IMR-90 (cell line): ENCODE data around the gene SNCA. TPM values are rescaled to one million over a fixed set of nuclear protein-coding genes. Genes with fewer than 3 reads are reported as not detected.

Source experiments
- ATAC-seq: fragments of 200-7000 bp; cut with Tn5 transposase; 2 replicates; pipeline ENCODE4 v1.9.1; 2020; ENCODE audit warnings: low read depth, mild to moderate bottlenecking, moderate library complexity
- BruUV-seq: library from RNA; stranded (reverse); fragments of 400-500 nt; replicated peaks from 2 replicates; lab custom pipeline; 2021; lab: Mats Ljungman, UMichigan
- CTCF ChIA-PET: fragments of 300-600 bp; formaldehyde crosslinking; extraction: SDS; loops from one replicate; lab custom pipeline; 2021; ENCODE audit warnings: antibody characterized with exemption; lab: Yijun Ruan, JAX
- POLR2A ChIA-PET: fragments of 300-600 bp; sonication (Branson Sonifier 250); formaldehyde crosslinking; loops from one replicate; lab custom pipeline; 2022; ENCODE audit warnings: antibody characterized with exemption; ENCODE audit not compliant: unreplicated experiment; lab: Charles Lee
- DNase-seq: peaks from one replicate; pipeline ENCODE4 v3.0.0; 2013
- H2AFZ ChIP-seq: replicated peaks from 2 replicates; pipeline ENCODE3; 2013; ENCODE audit warnings: low read length, mild to moderate bottlenecking; ENCODE audit not compliant: poor library complexity
- H2AK5ac ChIP-seq: 2 replicates; pipeline ENCODE4 v1.6.1; 2013; ENCODE audit warnings: low read depth, low read length, inconsistent platforms
- H2AK9ac ChIP-seq: replicated peaks from 2 replicates; pipeline ENCODE3; 2013; ENCODE audit warnings: mild to moderate bottlenecking, low read depth, low read length, moderate library complexity; ENCODE audit not compliant: poor library complexity
- H2BK120ac ChIP-seq: 2 replicates; pipeline ENCODE4 v1.6.1; 2013; ENCODE audit warnings: low read depth, low read length, inconsistent platforms
- H2BK15ac ChIP-seq: 3 replicates; pipeline ENCODE4 v1.6.1; 2013; ENCODE audit warnings: low read depth, low read length, inconsistent platforms
- H2BK20ac ChIP-seq: 2 replicates; pipeline ENCODE4 v1.6.1; 2013; ENCODE audit warnings: low read depth, mild to moderate bottlenecking, inconsistent platforms, low read length, moderate library complexity
- H2BK5ac ChIP-seq: 2 replicates; pipeline ENCODE4 v1.6.1; 2013; ENCODE audit warnings: mild to moderate bottlenecking, low read depth, low read length, inconsistent platforms; ENCODE audit not compliant: poor library complexity, severe bottlenecking
- H3K14ac ChIP-seq: replicated peaks from 2 replicates; pipeline ENCODE4 v1.6.1; 2013; ENCODE audit warnings: low read depth, low read length, inconsistent platforms
- H3K18ac ChIP-seq: 2 replicates; pipeline ENCODE4 v1.6.1; 2013; ENCODE audit warnings: low read depth, low read length, control low read depth
- H3K23ac ChIP-seq: 2 replicates; pipeline ENCODE4 v1.6.1; 2013; ENCODE audit warnings: low read depth, low read length, inconsistent platforms
- H3K27ac ChIP-seq: 2 replicates; pipeline ENCODE4 v1.5.1; 2013; ENCODE audit warnings: mild to moderate bottlenecking, control low read depth, low read length; ENCODE audit not compliant: insufficient read depth
- H3K27me3 ChIP-seq: 2 replicates; pipeline ENCODE4 v1.6.1; 2013; ENCODE audit warnings: low read length; ENCODE audit not compliant: control insufficient read depth, insufficient read depth
- H3K36me3 ChIP-seq: 2 replicates; pipeline ENCODE4 v1.6.1; 2013; ENCODE audit warnings: low read length, mixed read lengths; ENCODE audit not compliant: control insufficient read depth, insufficient read depth
- H3K4ac ChIP-seq: 2 replicates; pipeline ENCODE4 v1.6.1; 2013; ENCODE audit warnings: low read depth, low read length, inconsistent platforms
- H3K4me1 ChIP-seq: 2 replicates; pipeline ENCODE4 v1.6.1; 2013; ENCODE audit warnings: low read length, mixed read lengths; ENCODE audit not compliant: control insufficient read depth, insufficient read depth
- H3K4me2 ChIP-seq: 2 replicates; pipeline ENCODE4 v1.6.1; 2013; ENCODE audit warnings: low read depth, mild to moderate bottlenecking, control low read depth, low read length, moderate library complexity
- H3K4me3 ChIP-seq: 2 replicates; pipeline ENCODE4 v1.5.1; 2013; ENCODE audit warnings: low read depth, mild to moderate bottlenecking, control low read depth, low read length, moderate library complexity; ENCODE audit not compliant: insufficient read depth
- H3K56ac ChIP-seq: 2 replicates; pipeline ENCODE4 v1.6.1; 2013; ENCODE audit warnings: low read length, inconsistent platforms; ENCODE audit not compliant: insufficient read depth; ENCODE audit errors: extremely low read depth
- H3K79me1 ChIP-seq, 2 experiments: 2 replicates each; pipeline ENCODE4 v1.6.1; 2013; ENCODE audit warnings: low read length in 2 of 2, inconsistent platforms in 1 of 2, low read depth in 1 of 2
- H3K9ac ChIP-seq: 2 replicates; pipeline ENCODE4 v1.6.1; 2013; ENCODE audit warnings: low read depth, low read length, control low read depth
- H3K9me1 ChIP-seq: 2 replicates; pipeline ENCODE4 v1.6.1; 2013; ENCODE audit warnings: low read length, inconsistent platforms; ENCODE audit not compliant: insufficient read depth
- H3K9me3 ChIP-seq: 2 replicates; pipeline ENCODE4 v1.6.1; 2013; ENCODE audit warnings: low read length; ENCODE audit not compliant: control insufficient read depth, insufficient read depth
- H4K20me1 ChIP-seq: 2 replicates; pipeline ENCODE4 v1.6.1; 2013; ENCODE audit warnings: low read length, inconsistent platforms; ENCODE audit not compliant: insufficient read depth
- H4K5ac ChIP-seq: 2 replicates; pipeline ENCODE4 v1.6.1; 2013; ENCODE audit warnings: mild to moderate bottlenecking, low read depth, low read length, control low read depth
- H4K8ac ChIP-seq, 2 experiments: 2 replicates each; pipeline ENCODE4 v1.6.1; 2013; ENCODE audit warnings: low read depth in 2 of 2, low read length in 2 of 2, control low read depth in 1 of 2, inconsistent platforms in 1 of 2
- H4K91ac ChIP-seq: 2 replicates; pipeline ENCODE4 v1.6.1; 2013; ENCODE audit warnings: low read depth, low read length, inconsistent platforms; ENCODE audit not compliant: insufficient read depth
- BHLHE40 ChIP-seq: fragments of 150-350 bp; IDR thresholded peaks from 2 replicates; pipeline ENCODE4 v1.6.1; 2016; ENCODE audit warnings: mild to moderate bottlenecking, low read depth, low read length
- CEBPB ChIP-seq: IDR thresholded peaks from 2 replicates; pipeline ENCODE4 v1.6.1; 2012; ENCODE audit warnings: low read depth, low read length, improper control_type of control experiment
- CHD1 ChIP-seq: IDR thresholded peaks from 2 replicates; pipeline ENCODE4 v1.6.1; 2012; ENCODE audit warnings: low read depth, low read length, improper control_type of control experiment
- MAFK ChIP-seq: IDR thresholded peaks from 2 replicates; pipeline ENCODE4 v1.6.1; 2012; ENCODE audit warnings: low read depth, low read length, improper control_type of control experiment
- RCOR1 ChIP-seq: IDR thresholded peaks from 2 replicates; pipeline ENCODE4 v1.6.1; 2012; ENCODE audit warnings: mild to moderate bottlenecking, low read length, improper control_type of control experiment; ENCODE audit not compliant: insufficient replicate concordance
- RFX5 ChIP-seq: IDR thresholded peaks from 2 replicates; pipeline ENCODE4 v1.8.0; 2012; ENCODE audit warnings: low read depth, mild to moderate bottlenecking, low read length, moderate library complexity
- SMC3 ChIP-seq: fragments of 150-350 bp; IDR thresholded peaks from 2 replicates; pipeline ENCODE4 v1.6.1; 2016; ENCODE audit warnings: low read depth, mild to moderate bottlenecking, antibody characterized with exemption, low read length, moderate library complexity
- WGBS, 2 experiments: methylation state at CpG; one replicate each; pipeline versions ENCODE4 v1.1.5 to v1.1.7; 2013; ENCODE audit warnings: missing lambda C conversion rate in 2 of 2; ENCODE audit not compliant: insufficient read length in 1 of 2; ENCODE audit errors: extremely low coverage in 2 of 2; 5-methylcytosine and 5-hydroxymethylcytosine counted together
- dilution Hi-C: fragments of 300-500 bp; cut with HindIII; formaldehyde crosslinking; loops from one replicate; pipeline ENCODE4 v1.14.3; 2018; ENCODE audit warnings: low sequenced_read_pairs; ENCODE audit not compliant: unreplicated experiment
- in situ Hi-C: fragments of 300-500 bp; cut with MboI; formaldehyde crosslinking; loops from 3 replicates; pipeline ENCODE4 v1.14.3; 2019; ENCODE audit warnings: low sequenced_read_pairs, inconsistent platforms, mixed read lengths
- intact Hi-C: fragments of 100-400 bp; cut with micrococcal nuclease; formaldehyde crosslinking; loops from 2 replicates; pipeline ENCODE4 v1.10.0; 2022
- polyA plus RNA-seq, 3 experiments: library from polyadenylated mRNA; depleted of rRNA; stranded (reverse); fragments of >200 nt; gene quantifications; 2 replicates each; pipeline ENCODE4 v1.2.3, GENCODE V29; 2012; ENCODE audit warnings: low replicate concordance in 1 of 3
- total RNA-seq: library from RNA; depleted of rRNA; stranded (reverse); fragments of >200 nt; gene quantifications from 2 replicates; pipeline ENCODE4 v1.2.3, GENCODE V29; 2012
- TF ChIP-seq, protein P1 (sequence below): fragments of 150-350 bp; IDR thresholded peaks from 2 replicates; pipeline ENCODE4 v1.6.1; 2016; ENCODE audit warnings: low read depth, mild to moderate bottlenecking, low read length, moderate library complexity, borderline replicate concordance

The SNCA gene
- total and polyA plus RNA-seq, 2 of the 4 experiments (the other 2 are of a cell fraction): 0.36 to 0.46 TPM

DNA sequence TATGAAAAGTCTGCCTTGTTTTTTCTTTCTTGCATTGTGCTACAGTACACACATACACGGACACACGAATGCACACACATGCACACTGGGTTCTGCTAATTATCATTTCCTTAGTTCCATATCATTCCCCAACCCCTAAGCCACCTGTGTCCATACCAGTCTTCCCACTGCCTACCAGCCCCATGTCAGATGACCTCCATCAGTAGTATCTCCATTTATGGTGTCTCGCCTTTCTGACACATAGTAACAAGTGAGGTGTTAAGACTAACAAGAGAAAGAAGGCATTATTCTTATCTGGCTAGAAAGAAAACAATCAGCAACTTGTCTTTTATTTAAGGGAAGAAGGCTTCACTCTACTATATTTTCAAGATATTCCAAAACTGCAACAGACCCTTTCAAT, 67.1 kb downstream of the SNCA start:
- no peak overlapping the region for H2AFZ ChIP-seq
- no peak overlapping the region for H3K4me3 ChIP-seq
- WGBS, 2 experiments: 80% methylated on average over 1 of the region's 3 CpGs; no CpG with 5 or more reads in 1 of the 2 experiments
- no peak overlapping the region for H3K18ac ChIP-seq
- CTCF ChIA-PET: no interaction called here
- no peak overlapping the region for H2AK9ac ChIP-seq
- no peak overlapping the region for H3K9ac ChIP-seq
- H3K9me1 ChIP-seq: no peaks in the 10 kb centered on the region
- no peak overlapping the region for H3K23ac ChIP-seq
- no peak overlapping the region for H2BK120ac ChIP-seq
- H3K27ac ChIP-seq: no peak overlapping the region
- no peak overlapping the region for H3K14ac ChIP-seq
- H2BK5ac ChIP-seq: no peak overlapping the region
- in situ Hi-C loops (no loop called here), dilution Hi-C loops (no loop called here), intact Hi-C loops (no loop called here)
- ATAC-seq (no peak), DNase-seq (no peak)
- H3K4ac ChIP-seq: no peak overlapping the region
- BruUV-seq: no TSS peak
- no peak overlapping the region for H4K8ac ChIP-seq
- no peak overlapping the region for H3K56ac ChIP-seq
- H3K36me3 ChIP-seq: no peaks in the 10 kb centered on the region
- POLR2A ChIA-PET: no interaction called here
- TF ChIP-seq MAFK (no peak), CHD1 (no peak), BHLHE40 (no peak), CEBPB (no peak), SMC3 (no peak), RFX5 (no peak), RCOR1 (no peak)
- TF ChIP-seq, protein P1, sequence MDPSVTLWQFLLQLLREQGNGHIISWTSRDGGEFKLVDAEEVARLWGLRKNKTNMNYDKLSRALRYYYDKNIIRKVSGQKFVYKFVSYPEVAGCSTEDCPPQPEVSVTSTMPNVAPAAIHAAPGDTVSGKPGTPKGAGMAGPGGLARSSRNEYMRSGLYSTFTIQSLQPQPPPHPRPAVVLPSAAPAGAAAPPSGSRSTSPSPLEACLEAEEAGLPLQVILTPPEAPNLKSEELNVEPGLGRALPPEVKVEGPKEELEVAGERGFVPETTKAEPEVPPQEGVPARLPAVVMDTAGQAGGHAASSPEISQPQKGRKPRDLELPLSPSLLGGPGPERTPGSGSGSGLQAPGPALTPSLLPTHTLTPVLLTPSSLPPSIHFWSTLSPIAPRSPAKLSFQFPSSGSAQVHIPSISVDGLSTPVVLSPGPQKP: no peak
- no peak overlapping the region for H2BK15ac ChIP-seq
- H4K5ac ChIP-seq: no peak overlapping the region
- no peaks in the 10 kb centered on the region for H3K4me1 ChIP-seq
- no peaks in the 10 kb centered on the region for H3K79me1 ChIP-seq
- no peak overlapping the region for H3K4me2 ChIP-seq
- H3K27me3 ChIP-seq: no peaks in the 10 kb centered on the region; the same call in 1 of the 2 replicates
- H2AK5ac ChIP-seq: no peak overlapping the region
- no peaks in the 10 kb centered on the region for H3K9me3 ChIP-seq
- no peak overlapping the region for H2BK20ac ChIP-seq
- H4K91ac ChIP-seq: no peak overlapping the region
- H4K20me1 ChIP-seq: no peaks in the 10 kb centered on the region
